Sigmoid colon (tissue), 7 donors: ENCODE data around the gene SAMM50. TPM values are rescaled to one million over a fixed set of nuclear protein-coding genes. Genes with fewer than 3 reads are reported as not detected.

Source experiments
- DNase-seq: peaks from one replicate; pipeline ENCODE4 v3.0.0-alpha.2; 2019
- H3K27ac ChIP-seq, 4 donors: fragments of 200-600 bp; sonication (generic); one replicate each; pipeline ENCODE4 v1.5.1; 2016 to 2019; ENCODE audit warnings: mild to moderate bottlenecking in 1 of 4
- H3K27me3 ChIP-seq, 3 donors: fragments of 200-600 bp; sonication (generic); one replicate each; pipeline ENCODE4 v1.5.1; 2019; ENCODE audit warnings: mild to moderate bottlenecking in 1 of 3
- H3K36me3 ChIP-seq, 4 donors: fragments of 200-600 bp; sonication (generic); one replicate each; pipeline ENCODE4 v1.5.1; 2016 to 2019
- H3K4me1 ChIP-seq, 4 donors: fragments of 200-600 bp; sonication (generic); one replicate each; pipeline ENCODE4 v1.5.1; 2017 to 2019
- H3K4me3 ChIP-seq, 4 donors: fragments of 200-600 bp; sonication (generic); one replicate each; pipeline ENCODE4 v1.5.1; 2017 to 2019; ENCODE audit warnings: mild to moderate bottlenecking in 2 of 4, moderate library complexity in 1 of 4
- H3K9me3 ChIP-seq, 4 donors: fragments of 200-600 bp in 3 of 4; sonication (generic) in 3 of 4; one replicate each; pipeline versions ENCODE4 v1.5.1 to v1.6.1; 2013 to 2019
- EP300 ChIP-seq, 4 donors: sonication (generic); formaldehyde crosslinking; IDR thresholded peaks; one replicate each; pipeline ENCODE4 v1.6.1; 2017; ENCODE audit warnings: antibody characterized with exemption in 4 of 4
- POLR2A ChIP-seq, 2 donors: fragments of 450-650 bp; IDR thresholded peaks; one replicate each; pipeline ENCODE4 v1.6.1; 2016; ENCODE audit warnings: antibody characterized with exemption in 2 of 2, mild to moderate bottlenecking in 2 of 2, moderate library complexity in 2 of 2
- POLR2AphosphoS5 ChIP-seq, 4 donors: sonication (generic); formaldehyde crosslinking; IDR thresholded peaks; one replicate each; pipeline ENCODE4 v1.6.1; 2017; ENCODE audit warnings: antibody characterized with exemption in 4 of 4
- WGBS, 2 donors: extraction: QIAGEN DNeasy Blood & Tissue Kit; methylation state at CpG; one replicate each; pipeline ENCODE4 v1.1.7; 2013; 5-methylcytosine and 5-hydroxymethylcytosine counted together
- intact Hi-C: fragments of 100-400 bp; cut with DNase I; formaldehyde crosslinking; loops from one replicate; pipeline ENCODE4 v1.15.1; 2023
- polyA plus RNA-seq, 3 donors: library from polyadenylated mRNA; stranded (reverse); fragments of 200-250 nt; gene quantifications; one replicate each; pipeline ENCODE4 v1.2.3, GENCODE V29; 2013
- total RNA-seq, 4 donors: library from RNA; depleted of rRNA; stranded (reverse); fragments of >200 nt; gene quantifications; one replicate each; pipeline ENCODE4 v1.1.0, GENCODE V29; 2016
- TF ChIP-seq, protein P1 (sequence below), 4 experiments: fragments of 450-650 bp in 3 of 4; fragments of 200-600 bp in 1 of 4; IDR thresholded peaks; one replicate each; pipeline ENCODE4 v1.5.1; 2016 to 2019; ENCODE audit warnings: antibody characterized with exemption in 4 of 4, mild to moderate bottlenecking in 3 of 4, moderate library complexity in 2 of 4
- donor health status: healthy with polysubstance abuse.
- donor health status: Bipolar disorder and iron deficiency.
- donor health status: healthy.

The SAMM50 gene
- total and polyA plus RNA-seq, 7 donors: 21.3 to 46.5 (median 33.0) TPM

DNA sequence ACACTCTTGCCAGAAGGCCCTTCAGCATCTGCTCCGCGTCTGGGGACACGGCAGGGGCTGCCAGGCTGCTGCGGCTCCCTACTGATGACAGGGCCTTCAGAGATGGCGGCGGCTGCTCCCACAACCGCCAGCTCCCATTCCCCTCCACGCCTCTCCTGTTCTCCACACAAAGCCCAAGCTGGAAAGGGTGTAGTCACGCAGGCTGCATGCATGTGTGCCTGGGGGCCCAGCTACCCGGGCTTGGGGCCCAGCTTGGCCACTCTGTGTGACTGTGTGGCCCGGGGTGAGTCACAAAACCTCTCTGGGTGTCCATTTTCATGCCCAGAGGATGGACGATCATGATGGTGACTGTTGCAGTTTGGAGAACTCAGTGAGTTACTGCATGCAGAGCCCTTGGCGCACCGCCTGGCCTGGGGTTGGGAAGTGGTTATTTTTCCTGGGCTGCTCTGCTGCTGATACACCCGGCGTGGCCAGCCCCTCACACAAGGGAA, 37.1 kb downstream of the SAMM50 start:
- no peaks in the 10 kb centered on the region for H3K27me3 ChIP-seq
- intact Hi-C loops: loop anchor here (5.0 to 10.0 kb wide), 2 partner anchors 95 to 332 kb away; no protein-coding TSS in a partner anchor
- peaks cover 25 to 90% (median 36%) of the 10 kb centered on the region in 4 donors for H3K36me3 ChIP-seq
- H3K4me1 ChIP-seq: peaks cover 0 to 8% (median 0%) of the 10 kb centered on the region in 4 donors
- 85 to 90% methylated on average over 16 of the region's 16 CpGs for WGBS, 2 donors
- TF ChIP-seq EP300 (IDR thresholded peaks at IDR 0.05) (no peak), POLR2AphosphoS5 (IDR thresholded peaks at IDR 0.05) (no peak), POLR2A (IDR thresholded peaks at IDR 0.05) (no peak)
- TF ChIP-seq, protein P1, sequence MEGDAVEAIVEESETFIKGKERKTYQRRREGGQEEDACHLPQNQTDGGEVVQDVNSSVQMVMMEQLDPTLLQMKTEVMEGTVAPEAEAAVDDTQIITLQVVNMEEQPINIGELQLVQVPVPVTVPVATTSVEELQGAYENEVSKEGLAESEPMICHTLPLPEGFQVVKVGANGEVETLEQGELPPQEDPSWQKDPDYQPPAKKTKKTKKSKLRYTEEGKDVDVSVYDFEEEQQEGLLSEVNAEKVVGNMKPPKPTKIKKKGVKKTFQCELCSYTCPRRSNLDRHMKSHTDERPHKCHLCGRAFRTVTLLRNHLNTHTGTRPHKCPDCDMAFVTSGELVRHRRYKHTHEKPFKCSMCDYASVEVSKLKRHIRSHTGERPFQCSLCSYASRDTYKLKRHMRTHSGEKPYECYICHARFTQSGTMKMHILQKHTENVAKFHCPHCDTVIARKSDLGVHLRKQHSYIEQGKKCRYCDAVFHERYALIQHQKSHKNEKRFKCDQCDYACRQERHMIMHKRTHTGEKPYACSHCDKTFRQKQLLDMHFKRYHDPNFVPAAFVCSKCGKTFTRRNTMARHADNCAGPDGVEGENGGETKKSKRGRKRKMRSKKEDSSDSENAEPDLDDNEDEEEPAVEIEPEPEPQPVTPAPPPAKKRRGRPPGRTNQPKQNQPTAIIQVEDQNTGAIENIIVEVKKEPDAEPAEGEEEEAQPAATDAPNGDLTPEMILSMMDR (IDR thresholded peaks at IDR 0.05): no peak
- no peak overlapping the region for H3K27ac ChIP-seq
- no peak overlapping the region for H3K4me3 ChIP-seq
- no peaks in the 10 kb centered on the region for H3K9me3 ChIP-seq
- DNase-seq: peak; percentile 50

DNA sequence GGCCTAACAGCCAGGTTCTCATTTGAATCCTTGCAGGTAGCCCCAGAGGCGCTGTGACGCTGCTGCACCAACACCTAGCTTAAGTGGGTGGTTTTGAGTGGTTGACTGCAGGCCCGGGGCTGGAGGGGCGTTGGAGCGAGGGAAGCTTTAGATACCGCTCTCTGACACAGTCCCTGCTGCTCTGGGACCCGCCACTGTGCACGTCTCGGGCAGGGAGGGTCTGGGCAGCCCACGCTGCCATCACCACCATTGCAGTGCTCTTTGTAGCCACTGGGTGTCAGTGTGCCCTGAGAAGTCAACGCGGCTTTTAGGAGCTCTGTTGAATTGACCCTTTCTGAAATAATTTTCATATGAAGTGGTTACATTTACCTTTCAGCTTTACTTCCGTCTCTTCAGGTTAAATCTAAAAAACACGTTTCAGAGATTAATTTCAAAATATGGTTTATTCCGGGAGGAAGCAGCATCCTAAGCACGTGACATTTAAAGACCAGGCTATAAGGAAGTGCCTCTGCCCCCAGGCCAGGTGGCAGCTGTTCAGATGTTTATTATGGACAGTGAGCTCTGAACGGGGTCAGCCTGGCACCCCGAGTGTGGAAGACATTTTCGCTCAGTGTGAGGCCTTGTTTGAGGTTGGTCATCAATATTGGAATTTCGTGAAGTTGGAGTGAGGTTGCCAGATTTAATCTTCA, 38.0 kb downstream of the SAMM50 start:
- 27 to 31% methylated on average over 20 of the region's 20 CpGs for WGBS, 2 donors
- TF ChIP-seq POLR2A (IDR thresholded peaks at IDR 0.05) (no peak), POLR2AphosphoS5 (IDR thresholded peaks at IDR 0.05) (no peak), EP300 (IDR thresholded peaks at IDR 0.05) (no peak)
- TF ChIP-seq, protein P1 (IDR thresholded peaks at IDR 0.05): peak; percentile 90 to 95 (median 92)
- H3K9me3 ChIP-seq: no peaks in the 10 kb centered on the region
- DNase-seq: peak; percentile 65
- intact Hi-C loops: loop anchor here (1.0 to 10.0 kb wide), 3 partner anchors 94 to 633 kb away; no protein-coding TSS in a partner anchor
- H3K4me1 ChIP-seq: peaks cover 0 to 8% (median 0%) of the 10 kb centered on the region in 4 donors
- no peak overlapping the region for H3K27ac ChIP-seq
- no peak overlapping the region for H3K4me3 ChIP-seq
- no peaks in the 10 kb centered on the region for H3K27me3 ChIP-seq
- peaks cover 25 to 92% (median 36%) of the 10 kb centered on the region in 4 donors for H3K36me3 ChIP-seq

DNA sequence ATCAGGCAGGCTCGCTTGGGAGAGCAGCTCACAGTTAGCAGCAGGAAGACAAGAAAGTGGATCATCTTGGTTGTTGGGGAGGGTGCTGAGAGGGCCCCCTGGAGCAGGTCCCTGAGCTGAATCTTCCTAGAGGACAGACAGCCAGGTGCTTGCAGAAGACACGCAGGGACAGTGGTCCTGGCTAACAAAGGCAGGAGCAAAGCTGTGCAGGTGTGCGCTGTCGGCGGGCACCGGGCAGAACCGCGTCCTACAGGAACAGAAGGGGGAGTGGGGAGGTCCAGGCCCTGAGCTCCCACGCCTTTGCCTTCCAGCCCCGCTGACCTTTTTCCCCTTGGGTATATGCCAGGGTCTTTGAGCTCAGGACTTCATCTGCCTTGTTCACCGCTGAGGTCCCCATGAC, 38.8 kb downstream of the SAMM50 start:
- Histone ChIP-seq H3K4me1 (peaks cover 0 to 8% (median 0%) of the 10 kb centered on the region in 4 donors), H3K27ac (no peak overlapping the region), H3K36me3 (peaks cover 25 to 92% (median 36%) of the 10 kb centered on the region in 4 donors), H3K4me3 (no peak overlapping the region), H3K9me3 (no peaks in the 10 kb centered on the region), H3K27me3 (no peaks in the 10 kb centered on the region)
- intact Hi-C loops: loop anchor here (5.0 to 10.0 kb wide), 2 partner anchors 93 to 331 kb away; no protein-coding TSS in a partner anchor
- TF ChIP-seq, protein P1 (IDR thresholded peaks at IDR 0.05): no peak
- TF ChIP-seq POLR2A (IDR thresholded peaks at IDR 0.05): no peak
- no peak for TF ChIP-seq EP300 (IDR thresholded peaks at IDR 0.05)
- 93 to 96% methylated on average over 11 of the region's 11 CpGs for WGBS, 2 donors
- peak; percentile 53 for DNase-seq

DNA sequence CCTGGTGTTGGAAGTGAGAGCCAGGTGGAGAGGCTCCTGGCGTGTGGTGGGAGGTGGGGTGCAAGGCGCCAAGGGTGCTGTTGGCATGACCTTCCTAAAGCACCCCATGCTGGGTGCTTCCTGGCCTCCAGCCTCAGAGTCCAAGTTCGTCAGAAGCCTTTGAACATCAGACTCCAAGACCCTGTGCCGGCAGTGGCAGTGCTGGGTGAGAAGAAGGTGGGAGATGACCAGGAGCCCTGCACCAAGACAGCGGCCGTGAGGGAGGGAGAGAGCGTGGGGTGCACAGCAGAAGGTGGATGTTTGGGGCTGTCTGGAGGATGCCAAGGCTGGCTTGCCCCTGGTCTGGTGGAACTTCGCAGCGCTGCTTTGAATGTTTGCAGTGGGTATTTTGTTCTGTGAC, 39.2 kb downstream of the SAMM50 start:
- Histone ChIP-seq H3K36me3 (peaks cover 21 to 92% (median 34%) of the 10 kb centered on the region in 4 donors), H3K4me3 (no peak overlapping the region), H3K9me3 (no peaks in the 10 kb centered on the region), H3K27ac (no peak overlapping the region), H3K4me1 (peaks cover 0 to 8% (median 0%) of the 10 kb centered on the region in 4 donors), H3K27me3 (no peaks in the 10 kb centered on the region)
- DNase-seq: peak; percentile 56
- WGBS, 2 donors: 86 to 96% methylated on average over 9 of the region's 9 CpGs
- intact Hi-C loops: loop anchor here (5.0 to 10.0 kb wide), 2 partner anchors 93 to 330 kb away; no protein-coding TSS in a partner anchor
- TF ChIP-seq EP300 (IDR thresholded peaks at IDR 0.05): no peak
- TF ChIP-seq, protein P1 (IDR thresholded peaks at IDR 0.05): no peak
